HepG2 (cell line): ENCODE results near the gene KRTCAP2. TPM values are rescaled to one million over a fixed set of nuclear protein-coding genes. Genes with fewer than 3 reads are reported as not detected.

ENCODE experiments used
- ARID4A ChIP-seq: sonication (generic); formaldehyde crosslinking; IDR thresholded peaks from 2 replicates; pipeline ENCODE4 v1.5.0; 2020; ENCODE audit warnings: mild to moderate bottlenecking, missing genetic modification reagents, borderline replicate concordance
- DBP ChIP-seq: sonication (generic); formaldehyde crosslinking; IDR thresholded peaks from 2 replicates; pipeline ENCODE4 v1.4.0; 2020; ENCODE audit warnings: missing genetic modification reagents; ENCODE audit errors: not compliant biosample characterization
- KLF9 ChIP-seq: IDR thresholded peaks from 2 replicates; pipeline ENCODE4 v1.6.1; 2016; ENCODE audit warnings: low read depth
- MYNN ChIP-seq: sonication (generic); formaldehyde crosslinking; IDR thresholded peaks from 2 replicates; pipeline ENCODE4 v1.4.0; 2020; ENCODE audit warnings: mild to moderate bottlenecking, low read depth, missing genetic modification reagents
- POGZ ChIP-seq: sonication (generic); formaldehyde crosslinking; IDR thresholded peaks from 2 replicates; pipeline ENCODE4 v1.4.0; 2020; ENCODE audit warnings: mild to moderate bottlenecking, missing genetic modification reagents
- RAD51 ChIP-seq: fragments of 450-650 bp; IDR thresholded peaks from 2 replicates; pipeline ENCODE4 v1.6.1; 2016; ENCODE audit warnings: borderline replicate concordance
- SNRNP70 ChIP-seq: fragments of 200-400 bp; formaldehyde crosslinking; IDR thresholded peaks from 2 replicates; pipeline ENCODE4 v1.6.1; 2017; ENCODE audit warnings: mild to moderate bottlenecking, low read depth, low read length, moderate library complexity
- ZBTB37 ChIP-seq: sonication (generic); formaldehyde crosslinking; IDR thresholded peaks from 2 replicates; pipeline ENCODE4 v1.4.0; 2020; ENCODE audit warnings: mild to moderate bottlenecking, missing genetic modification reagents
- ZEB1 ChIP-seq: IDR thresholded peaks from 2 replicates; pipeline ENCODE4 v1.6.1; 2012; ENCODE audit warnings: mild to moderate bottlenecking, low read depth, inconsistent platforms; ENCODE audit not compliant: insufficient replicate concordance
- ZNF10 ChIP-seq: sonication (generic); formaldehyde crosslinking; IDR thresholded peaks from 2 replicates; pipeline ENCODE4 v1.4.0; 2020; ENCODE audit warnings: mild to moderate bottlenecking, low read depth, missing genetic modification reagents, borderline replicate concordance
- ZNF609 ChIP-seq: sonication (generic); formaldehyde crosslinking; IDR thresholded peaks from 2 replicates; pipeline ENCODE4 v1.4.0; 2020; ENCODE audit warnings: mild to moderate bottlenecking, missing genetic modification reagents, borderline replicate concordance
- polyA plus RNA-seq, 8 experiments: library from polyadenylated mRNA; depleted of rRNA in 3 of 8; stranded (reverse) in 7 of 8; unstranded in 1 of 8; fragments of >200 nt; fragmentation: Illumina TruSeq in 4 of 8; extraction: Trizol in 4 of 8; gene quantifications; 2 replicates each; pipeline versions ENCODE4 v1.2.1 to v1.2.3, GENCODE V29; 2011 to 2016; ENCODE audit warnings: low read depth in 4 of 8, missing spikeins in 1 of 8, mixed read lengths in 1 of 8; ENCODE audit not compliant: insufficient read depth in 1 of 8
- total RNA-seq, 5 experiments: library from RNA; depleted of rRNA; stranded (reverse); fragments of >200 nt; fragmentation: Illumina TruSeq; extraction: Trizol; gene quantifications; 2 replicates each; pipeline ENCODE4 v1.2.3, GENCODE V29; 2016; ENCODE audit warnings: low read depth in 1 of 5
- TF ChIP-seq, protein P1 (sequence below): sonication (generic); formaldehyde crosslinking; IDR thresholded peaks from 2 replicates; pipeline ENCODE4 v1.8.1; 2023; ENCODE audit warnings: missing genetic modification reagents, mild to moderate bottlenecking, borderline replicate concordance
- TF ChIP-seq, protein P2 (sequence below): IDR thresholded peaks from 2 replicates; pipeline ENCODE4 v1.6.1; 2012; ENCODE audit warnings: low read depth, low read length, improper control_type of control experiment

Gene KRTCAP2
- total and polyA plus RNA-seq, 2 of the 13 experiments (the other 11 are each of a cell fraction or from before 2014, with no cell fraction given): 77.3 to 79.4 TPM

GRCh38 chr1:155135415-155136028 lies 37.6 kb downstream of the KRTCAP2 start, which contains the start of gene SLC50A1 (continued):
- TF ChIP-seq ARID4A (CRISPR knock-in tag) (peak; percentile 69; the same call in 1 of the 2 replicates), ZEB1 (no peak), DBP (peak; percentile 50), KLF9 (CRISPR knock-in tag) (no peak; the same call in 1 of the 2 replicates), SNRNP70 (no peak), ZNF609 (CRISPR knock-in tag) (0 out of 2 replicates have a peak, but pooled peaks have one; percentile 15), POGZ (peak; percentile 57; the same call in 1 of the 2 replicates), ZNF10 (CRISPR knock-in tag) (no peak), RAD51 (no peak), ZBTB37 (no peak), MYNN (CRISPR knock-in tag) (no peak)
- TF ChIP-seq, protein P1, sequence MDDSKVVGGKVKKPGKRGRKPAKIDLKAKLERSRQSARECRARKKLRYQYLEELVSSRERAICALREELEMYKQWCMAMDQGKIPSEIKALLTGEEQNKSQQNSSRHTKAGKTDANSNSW: peak; percentile 83; the same call in 1 of the 2 replicates
- TF ChIP-seq, protein P2, sequence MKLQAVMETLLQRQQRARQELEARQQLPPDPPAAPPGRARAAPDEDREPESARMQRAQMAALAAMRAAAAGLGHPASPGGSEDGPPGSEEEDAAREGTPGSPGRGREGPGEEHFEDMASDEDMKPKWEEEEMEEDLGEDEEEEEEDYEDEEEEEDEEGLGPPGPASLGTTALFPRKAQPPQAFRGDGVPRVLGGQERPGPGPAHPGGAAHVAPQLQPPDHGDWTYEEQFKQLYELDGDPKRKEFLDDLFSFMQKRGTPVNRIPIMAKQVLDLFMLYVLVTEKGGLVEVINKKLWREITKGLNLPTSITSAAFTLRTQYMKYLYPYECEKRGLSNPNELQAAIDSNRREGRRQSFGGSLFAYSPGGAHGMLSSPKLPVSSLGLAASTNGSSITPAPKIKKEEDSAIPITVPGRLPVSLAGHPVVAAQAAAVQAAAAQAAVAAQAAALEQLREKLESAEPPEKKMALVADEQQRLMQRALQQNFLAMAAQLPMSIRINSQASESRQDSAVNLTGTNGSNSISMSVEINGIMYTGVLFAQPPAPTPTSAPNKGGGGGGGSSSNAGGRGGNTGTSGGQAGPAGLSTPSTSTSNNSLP: no peak
